Gastroesophageal sphincter (tissue), 3 donors: ENCODE data around the gene ABCC11.

Source experiments
- CTCF ChIP-seq, 4 experiments: fragments of 200-600 bp in 2 of 4; fragments of 450-650 bp in 2 of 4; sonication (generic) in 1 of 4; IDR thresholded peaks; one replicate each; pipeline ENCODE4 v1.5.1; 2017 to 2019; ENCODE audit warnings: antibody characterized with exemption in 4 of 4, mild to moderate bottlenecking in 2 of 4, moderate library complexity in 2 of 4
- EP300 ChIP-seq: sonication (generic); formaldehyde crosslinking; IDR thresholded peaks from one replicate; pipeline ENCODE4 v1.6.1; 2017; ENCODE audit warnings: antibody characterized with exemption, mild to moderate bottlenecking
- POLR2A ChIP-seq, 2 donors: fragments of 450-650 bp; IDR thresholded peaks; one replicate each; pipeline ENCODE4 v1.6.1; 2017; ENCODE audit warnings: antibody characterized with exemption in 2 of 2, mild to moderate bottlenecking in 2 of 2, moderate library complexity in 1 of 2
- POLR2AphosphoS5 ChIP-seq: sonication (generic); formaldehyde crosslinking; IDR thresholded peaks from one replicate; pipeline ENCODE4 v1.6.1; 2017; ENCODE audit warnings: antibody characterized with exemption

- no peak for TF ChIP-seq POLR2A (IDR thresholded peaks at IDR 0.05)
- TF ChIP-seq CTCF (IDR thresholded peaks at IDR 0.05), result no peak
- TF ChIP-seq EP300, result no peak
- no peak for TF ChIP-seq POLR2AphosphoS5
These were observed 109.5 kb downstream of the ABCC11 start for GRCh38 chr16:48137822-48138221.
